Mesendoderm (in vitro differentiated cells): Measurements from ENCODE around the gene GLI3.
A peak's percentile ranks its signal among the peaks of the same experiment; 100 is the strongest.

Experiments
- DNase-seq: peaks from one replicate; pipeline ENCODE4 v3.0.0; 2013
- H2AK5ac ChIP-seq: 2 replicates; pipeline ENCODE4 v1.6.1; 2013; ENCODE audit warnings: low read length, inconsistent platforms
- H2BK120ac ChIP-seq: 2 replicates; pipeline ENCODE4 v1.6.1; 2013; ENCODE audit warnings: low read depth, mild to moderate bottlenecking, low read length, moderate library complexity, mixed read lengths
- H2BK15ac ChIP-seq: replicated peaks from 2 replicates; pipeline ENCODE4 v1.6.1; 2013; ENCODE audit warnings: low read depth, mild to moderate bottlenecking, moderate library complexity
- H2BK5ac ChIP-seq: 2 replicates; pipeline ENCODE4 v1.6.1; 2013; ENCODE audit warnings: low read length, inconsistent platforms
- H3K18ac ChIP-seq: 2 replicates; pipeline ENCODE4 v1.6.1; 2013; ENCODE audit warnings: mild to moderate bottlenecking, low read length, mixed read lengths
- H3K23ac ChIP-seq: one replicate; pipeline ENCODE4 v1.6.1; 2013; ENCODE audit warnings: low read length
- H3K27ac ChIP-seq: 2 replicates; pipeline ENCODE4 v1.5.1; 2013; ENCODE audit warnings: low read depth, mild to moderate bottlenecking, inconsistent platforms, low read length, moderate library complexity
- H3K27me3 ChIP-seq: 2 replicates; pipeline ENCODE4 v1.6.1; 2013; ENCODE audit warnings: low read length, control low read depth, mild to moderate bottlenecking, inconsistent platforms; ENCODE audit not compliant: insufficient read depth, poor library complexity
- H3K36me3 ChIP-seq: 2 replicates; pipeline ENCODE4 v1.6.1; 2013; ENCODE audit warnings: low read length, inconsistent platforms; ENCODE audit not compliant: control insufficient read depth, insufficient read depth
- H3K4ac ChIP-seq: one replicate; pipeline ENCODE4 v1.6.1; 2013; ENCODE audit warnings: low read depth, mild to moderate bottlenecking, low read length, moderate library complexity
- H3K4me1 ChIP-seq: 2 replicates; pipeline ENCODE4 v1.6.1; 2013; ENCODE audit warnings: low read depth, low read length, inconsistent platforms; ENCODE audit not compliant: control insufficient read depth
- H3K4me2 ChIP-seq: 2 replicates; pipeline ENCODE4 v1.6.1; 2013; ENCODE audit warnings: low read length
- H3K4me3 ChIP-seq: 2 replicates; pipeline ENCODE4 v1.5.1; 2013; ENCODE audit warnings: mild to moderate bottlenecking, low read length
- H3K56ac ChIP-seq: one replicate; pipeline ENCODE4 v1.6.1; 2013; ENCODE audit warnings: low read length
- H3K79me1 ChIP-seq: 2 replicates; pipeline ENCODE4 v1.6.1; 2013; ENCODE audit warnings: low read length, inconsistent platforms
- H3K79me2 ChIP-seq: 2 replicates; pipeline ENCODE4 v1.6.1; 2013; ENCODE audit warnings: mild to moderate bottlenecking, low read length; ENCODE audit not compliant: control insufficient read depth, insufficient read depth
- H3K9ac ChIP-seq: 2 replicates; pipeline ENCODE4 v1.6.1; 2013; ENCODE audit warnings: low read length, inconsistent platforms
- H4K5ac ChIP-seq: one replicate; pipeline ENCODE4 v1.6.1; 2013; ENCODE audit warnings: low read length
- H4K8ac ChIP-seq: one replicate; pipeline ENCODE4 v1.6.1; 2013; ENCODE audit warnings: low read depth, mild to moderate bottlenecking, control low read depth, low read length, moderate library complexity
- WGBS: extraction: QIAGEN DNeasy Blood & Tissue Kit; methylation state at CpG from one replicate; pipeline ENCODE4 v1.1.7; 2013; ENCODE audit warnings: low lambda C conversion rate, missing lambda C conversion rate; ENCODE audit not compliant: insufficient coverage; ENCODE audit errors: extremely low coverage; 5-methylcytosine and 5-hydroxymethylcytosine counted together

GLI3 gene

DNA sequence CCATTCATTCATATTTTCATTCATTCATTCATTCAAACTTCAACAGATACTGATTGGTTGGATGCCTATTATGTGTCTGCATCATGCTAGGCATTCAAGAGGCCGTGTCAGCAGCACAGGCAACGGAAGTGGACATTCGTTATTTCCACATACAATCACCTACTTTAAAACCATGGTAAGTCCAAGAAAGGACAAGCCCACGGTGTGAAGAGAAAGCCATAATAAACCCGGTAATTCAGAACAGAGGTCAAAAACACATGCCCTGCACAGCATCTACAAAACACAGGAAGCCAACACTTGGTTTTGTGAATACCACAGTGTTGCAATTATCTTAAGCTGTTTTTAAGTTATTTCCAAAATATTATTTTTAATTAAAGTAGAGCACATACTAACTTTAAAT, 126.7 kb downstream of the GLI3 start:
- Histone ChIP-seq H3K36me3 (no peaks in the 10 kb centered on the region), H3K56ac (no peak overlapping the region), H2BK120ac (no peak overlapping the region), H3K23ac (no peak overlapping the region), H3K4me3 (no peak overlapping the region), H3K27ac (no peak overlapping the region), H3K18ac (no peak overlapping the region), H3K4me2 (no peak overlapping the region), H2BK5ac (no peak overlapping the region), H3K79me1 (no peaks in the 10 kb centered on the region), H3K4me1 (peaks cover 26% of the 10 kb centered on the region), H2AK5ac (no peak overlapping the region), H3K4ac (no peak overlapping the region), H3K79me2 (no peaks in the 10 kb centered on the region), H2BK15ac (no peak overlapping the region), H4K8ac (no peak overlapping the region), H4K5ac (no peak overlapping the region), H3K27me3 (no peaks in the 10 kb centered on the region), H3K9ac (no peak overlapping the region)
- DNase-seq = no peak
- WGBS = no CpG with 5 or more reads among the region's 5 CpGs

DNA sequence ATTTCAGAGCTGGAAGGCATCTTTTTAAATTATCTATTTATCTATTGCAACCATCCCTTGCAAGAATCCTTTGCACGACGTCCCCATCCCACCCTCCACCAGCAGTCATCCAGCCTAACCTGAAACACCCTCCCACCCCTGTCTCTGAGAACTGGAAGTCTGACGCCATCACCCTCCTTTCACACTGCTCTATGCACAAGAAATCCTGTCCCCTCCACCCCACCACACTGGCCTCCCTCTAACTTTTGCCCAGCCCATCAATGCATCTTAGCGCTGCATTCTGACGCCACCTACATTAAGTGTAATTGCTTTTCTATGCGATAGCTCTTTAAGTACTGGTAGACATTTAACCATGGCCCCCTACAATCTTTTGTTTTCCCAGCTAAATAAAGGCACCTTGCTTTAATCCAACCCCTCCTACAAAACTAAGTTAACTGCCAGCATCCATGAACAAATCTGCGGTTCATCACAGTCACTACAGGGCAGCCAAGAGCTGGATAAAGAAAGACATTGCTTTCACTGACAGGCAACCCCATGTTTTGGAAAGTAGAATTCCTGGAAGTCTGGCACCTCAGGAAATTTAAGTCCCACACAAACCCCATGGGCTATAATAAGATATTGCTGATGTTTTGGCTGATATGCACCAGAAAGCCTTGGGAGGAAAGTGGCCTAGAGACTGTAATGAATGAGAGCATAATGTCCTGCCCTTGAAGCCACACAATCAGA, 128.0 kb downstream of the GLI3 start:
- H3K27ac ChIP-seq = no peak overlapping the region

GRCh38 chr7:42107484-42108240, 129.3 kb downstream of the GLI3 start:
- H3K4me2 ChIP-seq = no peak overlapping the region
- DNase-seq = peak; percentile 97

More for the DNA sequence above, 128.0 kb downstream of the GLI3 start:
- Histone ChIP-seq H3K18ac (no peak overlapping the region), H3K4me3 (no peak overlapping the region), H2BK5ac (no peak overlapping the region), H2BK120ac (no peak overlapping the region), H3K27me3 (no peaks in the 10 kb centered on the region), H3K23ac (no peak overlapping the region), H3K9ac (no peak overlapping the region), H3K4me2 (no peak overlapping the region), H4K5ac (no peak overlapping the region), H3K79me1 (no peaks in the 10 kb centered on the region), H3K56ac (no peak overlapping the region), H3K4me1 (peaks cover 30% of the 10 kb centered on the region), H4K8ac (no peak overlapping the region), H3K4ac (no peak overlapping the region), H2AK5ac (no peak overlapping the region), H2BK15ac (no peak overlapping the region), H3K36me3 (no peaks in the 10 kb centered on the region), H3K79me2 (no peaks in the 10 kb centered on the region)
- DNase-seq = peak; percentile 65
- WGBS = no CpG with 5 or more reads among the region's 7 CpGs

DNA sequence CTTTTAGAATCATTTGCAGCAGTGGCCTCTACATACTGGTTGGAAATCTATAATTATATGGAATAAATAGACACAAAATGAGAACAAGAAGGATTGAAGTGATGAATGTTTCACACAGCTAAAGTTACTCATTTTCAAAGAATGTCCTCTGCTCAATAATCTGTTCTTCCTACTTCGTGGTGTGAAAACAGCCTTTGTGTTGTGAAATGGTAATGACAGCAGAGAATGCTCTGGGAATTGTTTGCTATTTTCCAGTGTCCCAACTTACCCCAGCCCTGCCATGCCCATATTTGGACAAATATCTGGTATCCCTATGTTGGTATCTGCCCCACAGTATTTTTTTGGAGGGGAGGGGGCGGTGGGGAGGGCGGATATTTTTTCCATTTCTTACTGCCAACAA, 130.4 kb downstream of the GLI3 start:
- Histone ChIP-seq H2BK15ac (no peak overlapping the region), H3K4me1 (peaks cover 33% of the 10 kb centered on the region), H2BK120ac (peak overlapping the region; percentile 9), H3K4ac (no peak overlapping the region), H3K79me1 (no peaks in the 10 kb centered on the region), H3K4me2 (no peak overlapping the region), H3K27ac (no peak overlapping the region), H3K9ac (no peak overlapping the region), H3K4me3 (no peak overlapping the region), H3K36me3 (no peaks in the 10 kb centered on the region), H3K27me3 (no peaks in the 10 kb centered on the region), H3K23ac (no peak overlapping the region), H4K8ac (no peak overlapping the region), H3K18ac (no peak overlapping the region), H3K79me2 (no peaks in the 10 kb centered on the region), H4K5ac (no peak overlapping the region), H2AK5ac (no peak overlapping the region), H3K56ac (no peak overlapping the region), H2BK5ac (no peak overlapping the region)
- no CpG with 5 or more reads among the region's 3 CpGs for WGBS
- DNase-seq = peak; percentile 56

More at GRCh38 chr7:42107484-42108240, 129.3 kb downstream of the GLI3 start:
- no peak overlapping the region for H2BK120ac ChIP-seq
- peak overlapping the region; percentile 33 for H3K18ac ChIP-seq
- no peak overlapping the region for H4K8ac ChIP-seq
- H3K27me3 ChIP-seq = no peaks in the 10 kb centered on the region
- no peak overlapping the region for H2AK5ac ChIP-seq
- H3K9ac ChIP-seq = peak overlapping the region; percentile 34
- H3K4me1 ChIP-seq = peaks cover 33% of the 10 kb centered on the region
- H3K4me3 ChIP-seq = no peak overlapping the region
- H3K36me3 ChIP-seq = no peaks in the 10 kb centered on the region
- peak overlapping the region; percentile 51 for H2BK5ac ChIP-seq
- no peak overlapping the region for H2BK15ac ChIP-seq
- peak overlapping the region; percentile 25 for H3K23ac ChIP-seq
- H4K5ac ChIP-seq = peak overlapping the region; percentile 30
- peak overlapping the region; percentile 67 for H3K56ac ChIP-seq
- H3K27ac ChIP-seq = peak overlapping the region; percentile 9
- H3K79me2 ChIP-seq = no peaks in the 10 kb centered on the region
- no peaks in the 10 kb centered on the region for H3K79me1 ChIP-seq
- no CpG with 5 or more reads among the region's 10 CpGs for WGBS
- no peak overlapping the region for H3K4ac ChIP-seq

DNA sequence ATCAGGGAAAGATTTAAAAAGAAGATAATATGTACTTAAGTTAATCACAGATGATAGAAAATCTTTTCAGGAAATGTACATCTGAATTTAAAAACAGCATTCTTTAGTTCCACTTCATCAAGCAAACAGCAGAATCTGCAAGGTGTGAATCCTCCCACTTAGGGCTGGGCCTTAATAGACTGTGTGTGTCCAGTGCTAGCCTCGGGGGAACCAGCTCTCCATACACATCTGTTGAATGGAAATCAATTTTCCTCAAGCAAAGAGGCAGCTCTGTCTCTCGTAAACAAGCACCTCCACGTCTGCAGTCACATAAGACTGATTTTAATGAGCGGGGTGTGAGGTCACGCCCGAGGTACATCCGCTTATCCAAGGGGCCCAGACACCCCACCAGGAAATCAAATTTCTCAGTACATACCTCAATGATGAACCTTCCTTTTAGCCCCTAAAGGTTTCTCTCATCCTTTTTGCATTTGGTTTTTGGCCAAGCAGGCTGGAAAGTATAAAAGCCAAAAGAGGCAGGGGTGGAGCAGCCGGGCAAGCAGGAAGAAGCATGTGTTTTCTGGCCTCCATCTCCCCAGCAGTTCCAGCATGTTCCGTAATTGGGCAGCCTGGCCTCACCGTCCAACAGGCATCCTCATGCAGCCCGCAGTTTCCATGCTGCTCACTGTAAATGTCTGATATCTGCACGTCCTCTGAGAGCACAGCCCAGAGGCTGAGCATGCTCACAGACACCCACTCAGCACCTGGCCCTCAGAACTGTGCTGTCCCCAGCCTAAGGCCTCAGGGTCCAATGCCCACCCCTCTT, 131.3 kb downstream of the GLI3 start:
- Histone ChIP-seq H4K8ac (no peak overlapping the region), H2AK5ac (peak overlapping the region; percentile 6), H2BK15ac (no peak overlapping the region), H3K56ac (peak overlapping the region; percentile 44), H2BK120ac (no peak overlapping the region), H3K79me2 (no peaks in the 10 kb centered on the region), H3K4ac (no peak overlapping the region), H3K27me3 (no peaks in the 10 kb centered on the region), H3K4me2 (no peak overlapping the region), H3K27ac (no peak overlapping the region), H3K23ac (no peak overlapping the region), H4K5ac (no peak overlapping the region), H3K9ac (no peak overlapping the region), H3K36me3 (no peaks in the 10 kb centered on the region), H3K18ac (no peak overlapping the region), H3K79me1 (no peaks in the 10 kb centered on the region), H3K4me1 (peaks cover 33% of the 10 kb centered on the region), H2BK5ac (no peak overlapping the region), H3K4me3 (no peak overlapping the region)
- no CpG with 5 or more reads among the region's 12 CpGs for WGBS
- no peak for DNase-seq
